Breast epithelium (tissue), 4 donors: ENCODE results near the gene DUSP22. TPM values are rescaled to one million over a fixed set of nuclear protein-coding genes. Genes with fewer than 3 reads are reported as not detected.

Experiments
- DNase-seq, 2 donors: peaks; one replicate each; pipeline ENCODE4 v3.0.0-alpha.2; 2019; ENCODE audit warnings: low spot score in 2 of 2
- H3K27ac ChIP-seq, 2 donors: fragments of 200-600 bp; sonication (generic) in 1 of 2; one replicate each; pipeline ENCODE4 v1.5.1; 2016 to 2019; ENCODE audit warnings: mild to moderate bottlenecking in 1 of 2
- H3K27me3 ChIP-seq, 2 donors: fragments of 200-600 bp; sonication (generic) in 1 of 2; one replicate each; pipeline versions ENCODE4 v1.5.1 to v1.6.0; 2017 to 2019; ENCODE audit warnings: control low read depth in 1 of 2, mild to moderate bottlenecking in 1 of 2
- H3K36me3 ChIP-seq: fragments of 200-600 bp; one replicate; pipeline ENCODE4 v1.5.1; 2019
- H3K4me1 ChIP-seq, 2 donors: fragments of 200-600 bp; sonication (generic); one replicate each; pipeline ENCODE4 v1.5.1; 2016 to 2019; ENCODE audit warnings: control low read depth in 1 of 2
- H3K4me3 ChIP-seq, 3 donors: fragments of 200-600 bp; sonication (generic); 1 replicate in 2 of 3; 2 replicates in 1 of 3; pipeline ENCODE4 v1.5.1; 2016 to 2019; ENCODE audit warnings: mild to moderate bottlenecking in 3 of 3, moderate library complexity in 2 of 3
- H3K9me3 ChIP-seq, 2 donors: fragments of 200-600 bp; sonication (generic) in 1 of 2; one replicate each; pipeline ENCODE4 v1.5.1; 2016 to 2019; ENCODE audit warnings: control low read depth in 1 of 2
- POLR2A ChIP-seq: fragments of 450-650 bp; IDR thresholded peaks from one replicate; pipeline ENCODE4 v1.6.1; 2016; ENCODE audit warnings: antibody characterized with exemption, mild to moderate bottlenecking, moderate library complexity
- POLR2AphosphoS5 ChIP-seq, 3 donors: sonication (generic); formaldehyde crosslinking; IDR thresholded peaks; one replicate each; pipeline ENCODE4 v1.6.1; 2017; ENCODE audit warnings: antibody characterized with exemption in 3 of 3
- intact Hi-C: fragments of 100-400 bp; cut with DNase I; formaldehyde crosslinking; loops from one replicate; pipeline ENCODE4 v1.15.1; 2023; ENCODE audit warnings: low total_unique reads
- total RNA-seq, 3 donors: library from RNA; depleted of rRNA; stranded (reverse); fragments of >200 nt; gene quantifications; one replicate each; pipeline ENCODE4 v1.1.0, GENCODE V29; 2016
- TF ChIP-seq, protein P1 (sequence below), 3 donors: fragments of 450-650 bp; IDR thresholded peaks; one replicate each; pipeline ENCODE4 v1.5.1; 2016 to 2017; ENCODE audit warnings: antibody characterized with exemption in 3 of 3, mild to moderate bottlenecking in 3 of 3, moderate library complexity in 3 of 3

Gene DUSP22
- total RNA-seq, 3 donors from 2014 or later: 55.6 to 81.9 (median 59.0) TPM

DNA sequence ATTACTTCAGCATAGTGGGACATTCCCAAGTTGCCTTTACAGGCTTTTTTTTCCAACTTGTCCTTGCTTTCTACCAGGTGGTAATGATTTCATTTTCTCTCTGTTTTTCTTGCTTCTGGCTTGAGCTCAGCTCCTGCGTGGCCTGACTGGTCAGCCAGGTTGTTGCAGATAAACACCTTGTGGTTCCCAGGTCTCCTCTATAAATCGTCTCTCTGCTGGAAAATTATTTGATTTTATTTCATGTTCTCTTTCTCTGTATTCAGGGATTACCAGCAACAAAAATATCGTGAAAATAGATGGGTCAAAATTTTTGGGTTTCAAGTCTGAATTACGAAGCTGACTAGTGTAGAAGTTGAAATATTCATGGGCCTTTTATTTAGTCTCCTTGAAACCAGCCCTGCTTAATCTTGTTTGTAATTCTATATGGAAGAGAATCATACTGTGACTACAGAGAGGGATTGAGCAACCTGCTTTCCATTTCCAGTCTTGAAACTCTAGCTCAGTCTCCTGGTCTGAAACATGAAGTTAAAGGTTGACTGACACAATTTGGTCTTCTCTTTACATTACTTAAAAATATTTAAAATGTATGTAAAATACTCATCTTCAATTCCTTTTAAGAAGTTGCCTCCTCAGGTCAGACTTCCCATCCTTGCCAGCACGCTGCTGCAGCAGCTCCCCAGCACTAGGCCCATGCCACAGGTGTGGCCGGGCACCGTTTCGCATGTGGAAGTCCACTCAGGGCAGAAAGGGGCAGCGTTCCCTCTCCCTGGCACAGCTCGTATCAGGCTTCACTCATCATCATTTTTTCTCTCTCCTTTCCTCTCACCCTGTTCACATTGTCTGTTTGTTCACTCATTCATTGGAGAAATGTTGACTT, 7.1 kb downstream of the DUSP22 start:
- no peaks in the 10 kb centered on the region for H3K27me3 ChIP-seq
- no peaks in the 10 kb centered on the region for H3K9me3 ChIP-seq
- H3K4me1 ChIP-seq: no peaks in the 10 kb centered on the region
- intact Hi-C loops: no loop called here
- H3K27ac ChIP-seq: no peak overlapping the region
- no peak for DNase-seq
- no peak for TF ChIP-seq POLR2AphosphoS5 (IDR thresholded peaks at IDR 0.05)
- TF ChIP-seq, protein P1, sequence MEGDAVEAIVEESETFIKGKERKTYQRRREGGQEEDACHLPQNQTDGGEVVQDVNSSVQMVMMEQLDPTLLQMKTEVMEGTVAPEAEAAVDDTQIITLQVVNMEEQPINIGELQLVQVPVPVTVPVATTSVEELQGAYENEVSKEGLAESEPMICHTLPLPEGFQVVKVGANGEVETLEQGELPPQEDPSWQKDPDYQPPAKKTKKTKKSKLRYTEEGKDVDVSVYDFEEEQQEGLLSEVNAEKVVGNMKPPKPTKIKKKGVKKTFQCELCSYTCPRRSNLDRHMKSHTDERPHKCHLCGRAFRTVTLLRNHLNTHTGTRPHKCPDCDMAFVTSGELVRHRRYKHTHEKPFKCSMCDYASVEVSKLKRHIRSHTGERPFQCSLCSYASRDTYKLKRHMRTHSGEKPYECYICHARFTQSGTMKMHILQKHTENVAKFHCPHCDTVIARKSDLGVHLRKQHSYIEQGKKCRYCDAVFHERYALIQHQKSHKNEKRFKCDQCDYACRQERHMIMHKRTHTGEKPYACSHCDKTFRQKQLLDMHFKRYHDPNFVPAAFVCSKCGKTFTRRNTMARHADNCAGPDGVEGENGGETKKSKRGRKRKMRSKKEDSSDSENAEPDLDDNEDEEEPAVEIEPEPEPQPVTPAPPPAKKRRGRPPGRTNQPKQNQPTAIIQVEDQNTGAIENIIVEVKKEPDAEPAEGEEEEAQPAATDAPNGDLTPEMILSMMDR (IDR thresholded peaks at IDR 0.05): no peak
- TF ChIP-seq POLR2A: no peak
- H3K4me3 ChIP-seq: no peak overlapping the region
- H3K36me3 ChIP-seq: no peaks in the 10 kb centered on the region

DNA sequence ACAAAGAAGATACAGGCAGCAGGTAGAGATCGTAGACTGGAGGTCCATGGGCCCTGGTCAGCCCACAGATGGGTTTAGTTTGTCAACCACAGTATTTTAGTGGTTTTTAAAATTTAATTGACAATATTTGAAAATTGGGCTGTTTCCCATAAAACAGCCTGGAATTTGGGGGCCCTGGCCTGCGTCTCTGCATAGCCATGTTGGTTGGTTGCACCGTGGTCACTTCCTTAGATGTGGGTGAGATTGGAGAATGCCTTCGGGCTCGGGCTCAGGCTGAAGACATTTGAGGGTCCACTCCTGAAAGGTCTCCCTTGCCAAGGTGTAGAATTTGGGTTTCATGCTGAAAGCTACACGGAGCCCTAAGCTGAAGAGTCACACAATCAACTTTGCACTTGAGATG, 7.7 kb downstream of the DUSP22 start:
- Histone ChIP-seq H3K36me3 (no peaks in the 10 kb centered on the region), H3K27ac (no peak overlapping the region), H3K4me1 (no peaks in the 10 kb centered on the region), H3K27me3 (no peaks in the 10 kb centered on the region), H3K9me3 (no peaks in the 10 kb centered on the region), H3K4me3 (no peak overlapping the region)
- intact Hi-C loops: no loop called here
- no peak for TF ChIP-seq POLR2AphosphoS5 (IDR thresholded peaks at IDR 0.05)
- TF ChIP-seq POLR2A: no peak
- TF ChIP-seq, protein P1 (IDR thresholded peaks at IDR 0.05): no peak
- no peak for DNase-seq

DNA sequence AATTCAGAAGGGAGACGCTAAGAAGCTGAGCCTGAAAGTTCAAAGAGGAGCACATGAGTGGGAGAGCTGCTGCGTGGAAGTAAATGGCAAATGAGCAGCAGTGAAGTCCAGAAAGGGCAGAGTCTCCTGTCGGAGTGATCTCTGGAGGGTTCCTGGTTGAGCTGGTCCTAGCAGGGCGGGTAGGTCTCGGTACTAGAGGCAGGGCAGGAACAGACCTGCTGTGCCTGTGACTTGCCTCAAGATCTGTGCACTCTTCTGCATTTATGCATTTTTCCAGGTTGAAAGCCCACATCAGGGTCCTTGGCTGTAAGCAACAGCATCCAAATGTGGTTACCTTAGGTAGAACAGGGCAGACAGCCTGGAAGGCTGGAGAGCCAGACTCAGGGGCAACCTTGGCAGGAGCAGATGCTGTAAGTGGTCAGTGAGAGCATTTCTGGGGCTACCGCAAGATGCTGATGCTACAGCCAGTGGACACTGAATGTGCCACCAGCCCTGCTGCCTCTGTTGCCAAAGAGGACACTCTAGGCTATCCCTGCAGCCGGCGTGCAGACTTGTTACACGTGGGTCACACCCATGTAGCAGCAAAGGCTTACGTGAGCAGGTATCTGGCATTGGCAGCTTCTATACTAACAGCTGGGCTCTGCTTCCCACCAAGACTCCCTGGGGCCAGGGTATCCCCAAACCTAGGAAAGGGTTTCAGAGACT, 8.4 kb downstream of the DUSP22 start:
- H3K36me3 ChIP-seq: no peaks in the 10 kb centered on the region
- no peak overlapping the region for H3K27ac ChIP-seq
- H3K4me1 ChIP-seq: no peaks in the 10 kb centered on the region
- H3K4me3 ChIP-seq: no peak overlapping the region
- TF ChIP-seq POLR2AphosphoS5 (IDR thresholded peaks at IDR 0.05) (no peak), POLR2A (no peak)
- TF ChIP-seq, protein P1 (IDR thresholded peaks at IDR 0.05): no peak
- no peaks in the 10 kb centered on the region for H3K9me3 ChIP-seq
- DNase-seq: no peak
- H3K27me3 ChIP-seq: no peaks in the 10 kb centered on the region
- intact Hi-C loops: no loop called here

DNA sequence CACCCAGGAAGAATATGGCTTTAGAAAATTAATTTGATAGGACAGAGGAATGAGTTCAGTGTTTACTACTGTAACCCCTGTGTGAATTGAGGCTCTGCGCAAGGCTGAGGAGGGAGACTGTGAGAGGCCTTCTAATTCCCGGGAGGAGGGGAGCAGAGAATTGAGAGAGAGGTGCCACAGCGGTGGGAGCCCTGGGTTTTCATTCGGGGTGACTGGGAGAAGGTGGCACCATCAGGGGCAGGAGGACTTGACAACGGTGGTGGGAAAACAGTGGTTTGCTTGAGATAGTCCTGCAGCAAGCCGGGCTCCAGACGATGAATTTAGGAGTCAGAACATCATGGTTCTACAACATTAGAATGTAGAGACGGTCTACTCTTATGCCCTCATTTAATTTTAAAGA, 9.2 kb downstream of the DUSP22 start:
- Histone ChIP-seq H3K27ac (no peak overlapping the region), H3K9me3 (no peaks in the 10 kb centered on the region), H3K4me1 (no peaks in the 10 kb centered on the region), H3K27me3 (no peaks in the 10 kb centered on the region), H3K36me3 (no peaks in the 10 kb centered on the region), H3K4me3 (no peak overlapping the region)
- no peak for DNase-seq
- intact Hi-C loops: no loop called here
- TF ChIP-seq POLR2AphosphoS5 (IDR thresholded peaks at IDR 0.05): no peak
- no peak for TF ChIP-seq POLR2A
- TF ChIP-seq, protein P1 (IDR thresholded peaks at IDR 0.05): no peak
